Uterus (tissue), 4 donors: ENCODE measurements around the gene NLGN2. TPM values are rescaled to one million over a fixed set of nuclear protein-coding genes. Genes with fewer than 3 reads are reported as not detected.

Experiments used
- DNase-seq, 2 donors: peaks; one replicate each; pipeline ENCODE4 v3.0.0-alpha.2; 2019 to 2020
- H3K27ac ChIP-seq, 2 donors: fragments of 200-600 bp; sonication (generic); 1 replicate in 1 of 2; 2 replicates in 1 of 2; pipeline ENCODE4 v1.5.1; 2016 to 2018
- H3K27me3 ChIP-seq, 2 donors: fragments of 200-600 bp; sonication (generic); one replicate each; pipeline ENCODE4 v1.5.1; 2018 to 2019; ENCODE audit warnings: control low read depth in 1 of 2
- H3K36me3 ChIP-seq, 2 donors: fragments of 200-600 bp; sonication (generic); one replicate each; pipeline ENCODE4 v1.5.1; 2019; ENCODE audit warnings: control low read depth in 1 of 2
- H3K4me1 ChIP-seq, 2 donors: fragments of 200-600 bp; sonication (generic); one replicate each; pipeline ENCODE4 v1.5.1; 2018 to 2019; ENCODE audit warnings: control low read depth in 1 of 2
- H3K4me3 ChIP-seq, 2 donors: fragments of 200-600 bp; sonication (generic); 1 replicate in 1 of 2; 2 replicates in 1 of 2; pipeline ENCODE4 v1.5.1; 2018 to 2019; ENCODE audit warnings: mild to moderate bottlenecking in 1 of 2
- H3K9me3 ChIP-seq, 2 donors: fragments of 200-600 bp; sonication (generic); one replicate each; pipeline ENCODE4 v1.5.1; 2019; ENCODE audit warnings: control low read depth in 1 of 2
- POLR2A ChIP-seq, 2 donors: fragments of 450-650 bp; IDR thresholded peaks; one replicate each; pipeline ENCODE4 v1.6.1; 2016; ENCODE audit warnings: antibody characterized with exemption in 2 of 2, mild to moderate bottlenecking in 1 of 2, moderate library complexity in 1 of 2
- intact Hi-C: fragments of 100-400 bp; cut with DNase I; formaldehyde crosslinking; loops from one replicate; pipeline ENCODE4 v1.15.1; 2023; ENCODE audit warnings: low total_unique reads
- total RNA-seq, 4 donors: library from RNA; depleted of rRNA in 3 of 4; stranded (reverse); fragments of >200 nt in 3 of 4; gene quantifications; one replicate each; pipeline versions ENCODE4 v1.1.0 to v1.2.4, GENCODE V29; 2014 to 2023
- TF ChIP-seq, protein P1 (sequence below), 4 experiments: fragments of 200-600 bp in 2 of 4; fragments of 450-650 bp in 2 of 4; sonication (generic) in 2 of 4; IDR thresholded peaks; one replicate each; pipeline ENCODE4 v1.5.1; 2016 to 2019; ENCODE audit warnings: antibody characterized with exemption in 4 of 4, mild to moderate bottlenecking in 2 of 4, moderate library complexity in 1 of 4
- donor health status: DM: yes; HTN: yes; CAD: no.

The NLGN2 gene
- total RNA-seq, 4 donors from 2014 or later, result 14.2 to 81.9 (median 19.7) TPM

DNA sequence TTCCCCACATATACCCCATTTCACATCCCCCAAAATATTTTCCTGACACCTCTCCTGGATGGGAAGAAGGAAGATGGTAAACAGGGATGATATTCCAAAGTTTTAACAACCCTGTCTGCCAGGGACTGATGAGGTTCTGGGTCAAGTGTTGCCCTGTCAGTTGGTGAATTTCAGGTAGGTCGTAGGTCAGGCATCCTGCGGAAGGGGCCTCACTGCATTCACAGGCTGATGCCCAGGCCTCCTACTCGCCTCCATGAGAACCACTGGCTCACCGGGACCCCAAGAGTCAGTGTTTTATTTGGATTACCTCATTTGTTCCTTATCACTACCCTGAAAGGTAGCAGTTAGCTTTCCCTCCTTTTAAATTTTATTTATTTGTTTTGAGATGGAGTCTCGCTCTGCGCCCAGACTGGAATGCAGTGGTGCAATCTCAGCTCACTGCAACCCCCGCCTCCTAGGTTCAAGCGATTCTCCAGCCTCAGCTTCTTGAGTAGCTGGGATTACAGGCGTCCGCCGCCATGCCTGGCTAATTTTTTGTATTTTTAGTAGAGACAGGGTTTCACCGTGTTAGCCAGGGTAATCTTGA lies 61.3 kb downstream of the NLGN2 start:
- intact Hi-C loops, result no loop called here
- DNase-seq, result peak in 1 of 2 donors; percentile 32
- peaks cover 6 to 8% of the 10 kb centered on the region in 2 donors for H3K4me1 ChIP-seq
- no peaks in the 10 kb centered on the region for H3K36me3 ChIP-seq
- no peaks in the 10 kb centered on the region for H3K27me3 ChIP-seq
- no peak overlapping the region for H3K4me3 ChIP-seq
- peak overlapping the region; percentile 59 to 62 for H3K27ac ChIP-seq
- TF ChIP-seq, protein P1, sequence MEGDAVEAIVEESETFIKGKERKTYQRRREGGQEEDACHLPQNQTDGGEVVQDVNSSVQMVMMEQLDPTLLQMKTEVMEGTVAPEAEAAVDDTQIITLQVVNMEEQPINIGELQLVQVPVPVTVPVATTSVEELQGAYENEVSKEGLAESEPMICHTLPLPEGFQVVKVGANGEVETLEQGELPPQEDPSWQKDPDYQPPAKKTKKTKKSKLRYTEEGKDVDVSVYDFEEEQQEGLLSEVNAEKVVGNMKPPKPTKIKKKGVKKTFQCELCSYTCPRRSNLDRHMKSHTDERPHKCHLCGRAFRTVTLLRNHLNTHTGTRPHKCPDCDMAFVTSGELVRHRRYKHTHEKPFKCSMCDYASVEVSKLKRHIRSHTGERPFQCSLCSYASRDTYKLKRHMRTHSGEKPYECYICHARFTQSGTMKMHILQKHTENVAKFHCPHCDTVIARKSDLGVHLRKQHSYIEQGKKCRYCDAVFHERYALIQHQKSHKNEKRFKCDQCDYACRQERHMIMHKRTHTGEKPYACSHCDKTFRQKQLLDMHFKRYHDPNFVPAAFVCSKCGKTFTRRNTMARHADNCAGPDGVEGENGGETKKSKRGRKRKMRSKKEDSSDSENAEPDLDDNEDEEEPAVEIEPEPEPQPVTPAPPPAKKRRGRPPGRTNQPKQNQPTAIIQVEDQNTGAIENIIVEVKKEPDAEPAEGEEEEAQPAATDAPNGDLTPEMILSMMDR (IDR thresholded peaks at IDR 0.05), result no peak
- no peak for TF ChIP-seq POLR2A (IDR thresholded peaks at IDR 0.05)
- H3K9me3 ChIP-seq, result no peaks in the 10 kb centered on the region

Other genes starting within 250 kb of the NLGN2 start
- gene ASGR1, start 228.5 kb upstream of the NLGN2 start, total RNA-seq, result 1 to 10 TPM in 2 of 4 donors, under 1 TPM in 1, not detected in 1; 0.77 to 3.2 (median 1.8) TPM
- 10 to 100 TPM; 22.8 to 64.0 (median 48.4) TPM for gene DLG4, start 188.0 kb upstream of the NLGN2 start, total RNA-seq
- 100 to 1,000 TPM; 167 to 800 (median 399) TPM for gene ACADVL, start 187.9 kb upstream of the NLGN2 start, total RNA-seq
- 10 to 100 TPM in 3 of 4 donors, 1 to 10 TPM in 1; 5.1 to 83.2 (median 53.5) TPM for gene DVL2, start 173.3 kb upstream of the NLGN2 start, total RNA-seq
- 10 to 100 TPM in 3 of 4 donors, 1 to 10 TPM in 1; 9.7 to 68.1 (median 29.7) TPM for gene PHF23, start 168.4 kb upstream of the NLGN2 start, total RNA-seq
- 100 to 1,000 TPM; 220 to 467 (median 366) TPM for gene GABARAP, start 165.4 kb upstream of the NLGN2 start, total RNA-seq
- 100 to 1,000 TPM in 1 of 4 donors, 10 to 100 TPM in 3; 13.8 to 115 (median 37.2) TPM for gene CTDNEP1, start 156.1 kb upstream of the NLGN2 start, total RNA-seq
- 10 to 100 TPM; 41.9 to 65.6 (median 51.3) TPM for gene ELP5, start 155.6 kb upstream of the NLGN2 start, total RNA-seq
- 10 to 100 TPM in 1 of 4 donors, under 1 TPM in 3; 0.29 to 24.4 (median 0.68) TPM for gene CLDN7, start 145.4 kb upstream of the NLGN2 start, total RNA-seq
- 10 to 100 TPM in 2 of 4 donors, 1 to 10 TPM in 2; 1.8 to 25.9 (median 12.6) TPM for gene SLC2A4, start 126.1 kb upstream of the NLGN2 start, total RNA-seq
- 1 to 10 TPM in 2 of 4 donors, not detected in 2; 2.4 to 4.4 TPM for gene YBX2, start 113.2 kb upstream of the NLGN2 start, total RNA-seq
- 100 to 1,000 TPM in 3 of 4 donors, 10 to 100 TPM in 1; 75.3 to 219 (median 198) TPM for gene EIF5A, start 100.2 kb upstream of the NLGN2 start, total RNA-seq
- gene GPS2, start 92.5 kb upstream of the NLGN2 start, total RNA-seq, result 10 to 100 TPM; 34.0 to 68.3 (median 43.9) TPM
- gene NEURL4, start 78.5 kb upstream of the NLGN2 start, total RNA-seq, result 10 to 100 TPM; 12.4 to 64.7 (median 34.1) TPM
- 10 to 100 TPM in 1 of 4 donors, 1 to 10 TPM in 2, under 1 TPM in 1; 0.29 to 11.2 (median 1.7) TPM for gene ACAP1, start 71.3 kb upstream of the NLGN2 start, total RNA-seq
- gene KCTD11, start 55.7 kb upstream of the NLGN2 start, total RNA-seq, result 10 to 100 TPM in 1 of 4 donors, 1 to 10 TPM in 3; 2.6 to 14.7 (median 7.2) TPM
- gene TMEM95, start 52.7 kb upstream of the NLGN2 start, total RNA-seq, result not detected
- gene TNK1, start 26.8 kb upstream of the NLGN2 start, total RNA-seq, result 1 to 10 TPM in 3 of 4 donors, under 1 TPM in 1; 0.26 to 9.2 (median 1.8) TPM
- gene PLSCR3, start 13.3 kb upstream of the NLGN2 start, total RNA-seq, result 10 to 100 TPM in 3 of 4 donors, under 1 TPM in 1; 0.77 to 42.6 (median 17.6) TPM
- 100 to 1,000 TPM in 3 of 4 donors, 10 to 100 TPM in 1; 26.0 to 131 (median 115) TPM for gene TMEM256, start 3.7 kb upstream of the NLGN2 start, total RNA-seq
- not detected for gene SPEM1, start 12.5 kb downstream of the NLGN2 start, total RNA-seq
- gene SPEM2, start 17.8 kb downstream of the NLGN2 start, total RNA-seq, result not detected
- not detected for gene SPEM3, start 21.0 kb downstream of the NLGN2 start, total RNA-seq
- gene TMEM102, start 27.6 kb downstream of the NLGN2 start, total RNA-seq, result 1 to 10 TPM in 2 of 4 donors, under 1 TPM in 1, not detected in 1; 0.29 to 2.8 (median 2.0) TPM
- gene FGF11, start 31.7 kb downstream of the NLGN2 start, total RNA-seq, result 10 to 100 TPM in 1 of 4 donors, 1 to 10 TPM in 2, not detected in 1; 2.8 to 17.9 (median 6.2) TPM
- 10 to 100 TPM in 2 of 4 donors, 1 to 10 TPM in 2; 3.2 to 16.9 (median 10.9) TPM for gene CHRNB1, start 37.2 kb downstream of the NLGN2 start, total RNA-seq
- gene ZBTB4, start 71.8 kb downstream of the NLGN2 start, total RNA-seq, result 100 to 1,000 TPM in 1 of 4 donors, 10 to 100 TPM in 3; 22.7 to 116 (median 39.2) TPM
- not detected for gene SLC35G6, start 73.6 kb downstream of the NLGN2 start, total RNA-seq
- 100 to 1,000 TPM in 2 of 4 donors, 10 to 100 TPM in 2; 19.7 to 167 (median 77.6) TPM for gene POLR2A, start 76.5 kb downstream of the NLGN2 start, total RNA-seq
- gene TNFSF12, start 141.2 kb downstream of the NLGN2 start, total RNA-seq, result 10 to 100 TPM; 15.3 to 63.1 (median 33.7) TPM
- 10 to 100 TPM in 3 of 4 donors, 1 to 10 TPM in 1; 6.8 to 56.9 (median 25.8) TPM for gene TNFSF13, start 150.9 kb downstream of the NLGN2 start, total RNA-seq
- gene SENP3, start 154.1 kb downstream of the NLGN2 start, total RNA-seq, result 100 to 1,000 TPM in 1 of 4 donors, 10 to 100 TPM in 3; 45.9 to 106 (median 59.5) TPM
- gene CD68, start 171.8 kb downstream of the NLGN2 start, total RNA-seq, result 10 to 100 TPM in 1 of 4 donors, 1 to 10 TPM in 3; 4.4 to 15.9 (median 7.5) TPM
- 10 to 100 TPM in 3 of 4 donors, 1 to 10 TPM in 1; 2.6 to 63.6 (median 35.0) TPM for gene MPDU1, start 176.0 kb downstream of the NLGN2 start, total RNA-seq
- gene SOX15, start 182.2 kb downstream of the NLGN2 start, total RNA-seq, result 1 to 10 TPM in 3 of 4 donors, not detected in 1; 1.0 to 7.3 (median 1.1) TPM
- gene FXR2, start 207.1 kb downstream of the NLGN2 start, total RNA-seq, result 10 to 100 TPM in 2 of 4 donors, 1 to 10 TPM in 2; 6.2 to 37.8 (median 20.1) TPM
- 10 to 100 TPM; 18.5 to 74.8 (median 46.0) TPM for gene SAT2, start 220.0 kb downstream of the NLGN2 start, total RNA-seq
- gene SHBG, start 222.3 kb downstream of the NLGN2 start, total RNA-seq, result 1 to 10 TPM in 1 of 4 donors, under 1 TPM in 1, not detected in 2; 0.21 to 1.1 TPM
- 10 to 100 TPM in 1 of 4 donors, 1 to 10 TPM in 3; 3.2 to 20.7 (median 8.0) TPM for gene ATP1B2, start 243.1 kb downstream of the NLGN2 start, total RNA-seq